HG02588 (cell line): ENCODE data around the gene ANK3.
"Not testable (repeated sequence)": the region's sequence is repeated elsewhere in the genome, so short reads cannot be mapped to it uniquely, and the experiment has no call there.

Source experiments
- ATAC-seq: cut with Tn5 transposase; IDR thresholded peaks from one replicate; pipeline ENCODE4 v1.9.1; 2021; ENCODE audit warnings: mild to moderate bottlenecking, moderate library complexity; ENCODE audit not compliant: unreplicated experiment

ANK3 gene

DNA sequence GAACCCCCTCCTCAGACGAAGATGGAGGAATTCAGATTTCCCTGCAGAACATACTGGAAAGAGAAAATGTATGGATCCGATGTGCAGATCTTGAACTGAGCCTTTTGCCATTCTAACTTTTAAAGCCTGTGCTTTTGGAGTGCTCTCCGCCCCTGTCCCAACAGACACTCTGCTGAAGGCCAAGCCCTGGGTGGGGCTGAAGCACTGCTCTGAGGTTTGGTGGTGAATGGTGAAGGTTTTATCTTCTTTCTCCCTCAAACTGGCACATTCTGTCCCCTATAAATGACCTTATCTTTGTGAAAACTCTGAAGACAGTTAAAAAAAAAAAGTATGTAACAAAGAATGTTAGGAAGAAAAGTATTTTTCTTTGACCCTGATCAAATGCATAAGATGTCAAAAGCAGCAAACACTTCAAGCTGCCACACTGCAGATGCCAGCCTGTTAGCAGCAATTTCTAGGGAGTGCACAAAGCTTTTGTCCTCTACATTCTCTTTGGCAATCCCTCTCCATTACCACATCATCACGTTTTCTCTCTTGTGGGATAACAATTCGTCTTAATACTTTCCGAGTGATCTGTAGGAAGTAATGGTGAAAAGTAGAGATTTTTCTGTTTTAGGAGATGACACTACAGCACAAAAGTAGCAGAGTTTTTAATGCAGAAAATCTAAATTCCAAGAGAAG lies 346.0 kb downstream of the ANK3 start:
- no peak for ATAC-seq

DNA sequence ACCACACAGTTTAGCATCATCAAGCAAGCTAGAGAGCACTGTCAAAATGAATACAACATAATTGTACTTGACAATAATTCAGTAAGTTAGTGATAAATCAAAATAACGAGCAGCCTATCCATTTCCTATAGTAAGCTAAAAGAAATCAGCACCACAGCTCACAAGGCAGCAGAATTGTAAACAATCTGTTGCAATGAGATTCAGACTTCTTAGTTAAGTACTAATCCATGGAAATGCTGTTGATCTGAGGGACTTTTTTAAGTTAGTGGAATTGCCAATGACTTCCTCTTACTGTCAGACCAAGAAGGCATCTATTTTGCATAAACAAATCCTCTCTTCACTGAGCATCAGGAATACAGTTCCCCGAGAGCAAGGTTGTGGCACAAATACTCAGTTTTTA lies 346.8 kb downstream of the ANK3 start:
- ATAC-seq: no peak

- no peak for ATAC-seq
Observed at GRCh38 chr10:60042262-60042661, 347.4 kb downstream of the ANK3 start.

GRCh38 chr10:60041489-60042133 lies 348.1 kb downstream of the ANK3 start:
- no peak for ATAC-seq

DNA sequence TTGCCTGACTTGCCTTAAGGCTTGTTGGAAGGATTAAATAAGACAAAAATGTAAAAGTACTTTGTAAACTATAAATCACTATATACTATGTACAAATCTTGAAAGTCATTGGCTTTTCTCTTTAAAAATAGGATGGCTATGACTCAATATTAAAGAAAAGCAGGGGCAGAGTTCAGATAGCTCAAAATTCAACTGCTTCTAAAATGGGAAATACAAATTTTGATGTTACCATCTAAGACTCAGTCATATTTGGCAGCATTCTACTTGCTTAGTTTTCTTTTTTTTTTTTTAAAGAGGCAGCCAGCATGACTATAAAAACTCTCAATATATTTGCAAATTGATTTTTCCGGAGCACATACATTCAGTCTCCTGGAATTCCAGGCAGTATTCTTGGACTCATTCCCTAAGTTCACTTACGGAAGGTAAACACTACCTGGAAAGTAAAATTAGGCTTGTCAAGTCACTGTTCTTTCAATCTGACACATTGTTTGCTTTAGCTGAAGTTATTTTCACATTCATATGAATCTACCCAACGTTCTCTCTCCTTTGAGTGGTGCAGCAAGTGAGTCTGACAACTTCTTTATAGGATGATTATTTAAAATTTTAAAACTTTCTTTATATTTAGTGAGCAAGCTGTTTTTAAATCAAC lies 349.5 kb downstream of the ANK3 start:
- no peak for ATAC-seq

DNA sequence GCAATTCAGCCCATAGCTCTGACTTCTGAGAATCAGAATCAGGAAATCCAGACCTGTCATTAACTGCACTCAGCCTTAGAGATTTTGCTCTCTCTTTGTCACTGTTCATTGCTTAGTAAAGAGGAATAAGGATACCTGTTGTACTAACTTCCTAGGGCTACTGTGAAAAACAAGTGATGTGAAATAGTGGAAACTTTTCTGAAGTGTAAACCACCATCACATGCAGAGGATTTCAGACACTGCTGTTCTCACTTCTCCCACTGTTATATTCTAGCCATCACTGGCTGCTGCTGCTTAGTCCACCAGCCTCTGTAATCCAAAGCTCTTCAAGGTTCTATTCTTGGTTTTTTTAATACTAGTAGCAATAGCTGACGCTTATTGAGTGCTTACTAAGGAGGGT lies 353.7 kb downstream of the ANK3 start:
- no peak for ATAC-seq

GRCh38 chr10:60035375-60035774 lies 354.3 kb downstream of the ANK3 start:
- ATAC-seq: not testable (repeated sequence)

GRCh38 chr10:60032723-60033122 lies 357.0 kb downstream of the ANK3 start:
- ATAC-seq: no peak

DNA sequence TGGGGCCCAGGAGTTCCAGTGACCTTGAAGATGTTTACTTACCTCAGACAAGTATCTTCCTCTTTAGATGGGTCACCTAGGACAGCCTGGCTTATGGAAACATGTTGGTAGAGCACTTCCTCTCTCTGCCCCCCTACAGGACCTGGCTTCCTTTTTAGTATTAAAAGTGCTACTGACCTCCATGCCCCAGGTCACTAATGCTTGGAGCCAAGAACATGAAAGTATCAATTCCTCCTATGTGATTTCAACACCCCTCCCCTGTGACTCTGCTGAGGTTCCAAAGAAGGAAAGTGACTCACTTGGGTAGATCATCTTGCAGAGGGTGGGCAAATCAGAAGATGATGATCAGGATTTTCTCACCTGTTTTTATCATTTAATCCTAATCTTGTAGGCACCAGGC lies 358.0 kb downstream of the ANK3 start:
- peak; percentile 51 for ATAC-seq

- ATAC-seq: no peak
Observed at GRCh38 chr10:60031183-60031582, 358.5 kb downstream of the ANK3 start.

DNA sequence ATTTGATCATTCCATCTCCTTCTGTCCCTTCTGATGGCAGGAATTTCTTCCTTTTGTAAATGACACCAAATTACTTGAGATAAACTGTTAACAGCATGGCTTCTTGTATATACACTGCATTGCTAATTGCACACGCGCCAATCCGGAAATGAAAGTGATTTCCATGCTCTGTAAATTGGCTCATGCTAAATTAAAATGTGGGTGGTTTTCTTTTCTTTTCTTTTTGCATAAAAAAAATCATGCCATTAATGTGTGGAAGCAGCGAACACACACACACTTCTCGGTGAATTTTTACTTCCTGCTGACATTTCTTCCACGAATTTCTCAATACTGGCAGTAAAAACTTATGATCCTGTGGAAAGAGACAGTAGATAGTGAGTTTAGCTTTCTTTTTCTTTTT lies 360.2 kb downstream of the ANK3 start:
- ATAC-seq: no peak

DNA sequence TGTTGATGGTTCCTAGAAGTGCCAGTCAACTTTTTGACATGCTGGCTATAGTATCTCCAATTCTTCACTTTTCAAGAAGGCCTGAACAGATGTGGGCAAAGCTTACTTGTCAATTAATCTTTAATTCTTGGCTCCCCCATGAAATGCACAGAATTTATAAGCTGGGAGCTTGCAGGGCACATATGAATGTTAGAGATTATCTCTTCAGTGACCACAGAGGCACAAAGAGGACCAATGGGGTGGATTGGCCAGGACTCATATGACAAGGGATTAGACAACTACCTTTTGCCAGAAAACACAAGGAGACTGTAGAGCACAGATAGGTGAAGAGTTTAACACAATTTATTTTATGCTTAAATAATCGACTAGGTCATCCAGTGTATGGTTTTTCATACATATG lies 361.6 kb downstream of the ANK3 start:
- ATAC-seq: no peak

GRCh38 chr10:60025279-60025678 lies 364.4 kb downstream of the ANK3 start:
- ATAC-seq: no peak

GRCh38 chr10:60024506-60024905 lies 365.2 kb downstream of the ANK3 start:
- no peak for ATAC-seq

DNA sequence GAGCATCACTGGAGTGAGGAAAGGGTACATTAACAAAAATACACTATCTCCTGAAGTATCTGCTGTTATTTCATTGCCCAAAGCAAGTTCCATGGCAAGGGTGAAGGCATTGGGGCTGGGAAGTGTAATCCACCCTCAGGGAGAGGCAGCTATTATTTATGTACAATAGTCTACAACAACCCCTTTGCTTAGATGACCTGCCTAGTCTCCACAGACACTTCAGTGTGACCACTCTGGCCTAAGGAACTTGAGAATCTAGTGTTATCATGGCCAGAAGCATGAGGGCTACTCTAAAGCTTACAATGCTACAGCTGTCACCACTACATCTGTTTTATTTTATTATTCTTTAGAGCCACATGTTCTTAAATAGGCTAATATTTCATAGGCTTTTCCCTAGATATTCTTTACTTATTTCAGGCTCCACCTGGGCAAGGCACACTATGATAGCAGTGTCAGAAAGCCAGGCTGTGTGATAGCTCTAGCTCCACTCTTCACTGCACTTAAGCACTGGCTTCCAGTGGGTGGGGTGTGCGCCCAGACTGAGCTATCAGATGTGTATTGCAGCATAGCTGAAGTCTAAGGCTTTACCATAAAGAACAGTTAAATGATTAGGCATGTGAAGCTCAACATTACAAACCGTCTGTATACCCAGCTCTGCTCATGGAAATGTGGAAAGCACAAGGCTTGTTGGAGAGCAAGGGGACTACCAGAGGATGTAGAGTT lies 366.4 kb downstream of the ANK3 start:
- ATAC-seq: no peak

DNA sequence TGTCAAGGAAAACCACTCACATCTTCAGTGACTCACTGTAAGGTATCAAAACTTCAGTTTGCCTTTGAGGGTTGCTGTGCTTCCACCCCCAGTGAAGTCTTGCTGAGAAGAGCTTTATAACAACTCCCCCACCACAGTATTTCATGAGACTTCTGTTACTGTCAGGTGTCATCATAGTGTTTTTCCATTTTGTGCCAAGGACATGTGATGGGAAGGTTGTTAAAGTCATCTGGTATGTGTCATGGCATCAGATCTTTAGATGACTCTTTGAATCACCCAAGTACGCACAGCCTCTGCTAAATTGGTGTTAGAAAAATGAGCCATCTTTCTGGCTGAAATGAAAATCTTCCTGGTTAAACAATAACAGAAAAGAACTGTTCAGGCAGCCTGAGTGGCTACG lies 368.3 kb downstream of the ANK3 start:
- ATAC-seq: no peak

DNA sequence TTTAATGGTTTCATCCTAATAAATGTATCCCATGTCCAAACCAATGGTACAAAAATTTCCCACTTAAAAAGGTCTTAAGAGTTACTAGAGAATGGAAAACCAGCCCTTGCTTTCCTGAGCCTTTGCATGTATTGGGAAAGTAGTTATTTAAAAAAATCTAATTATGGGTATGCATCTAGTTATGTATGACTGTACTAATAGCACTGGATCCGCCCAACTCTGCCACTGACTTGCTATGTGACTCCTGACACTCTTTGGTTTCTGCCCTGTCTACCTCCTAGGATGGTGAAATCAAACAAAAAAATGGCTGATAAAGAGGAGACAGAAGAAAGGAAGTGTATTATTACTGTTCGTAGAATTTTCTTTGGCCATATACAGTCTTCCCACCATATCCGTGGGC lies 372.9 kb downstream of the ANK3 start:
- no peak for ATAC-seq

GRCh38 chr10:60009710-60010383 lies 379.8 kb downstream of the ANK3 start:
- no peak for ATAC-seq

GRCh38 chr10:60009276-60009675 lies 380.4 kb downstream of the ANK3 start:
- no peak for ATAC-seq

- no peak for ATAC-seq
Observed at GRCh38 chr10:60008816-60009215, 380.9 kb downstream of the ANK3 start.

- no peak for ATAC-seq
Observed at GRCh38 chr10:60006062-60006461, 383.6 kb downstream of the ANK3 start.
